Natural killer cell treated with Interleukin-12 subunit alpha and Interleukin-12 subunit beta and Interleukin-15 and Interleukin-18, amount 100 ng/mL, for 72 hours (primary cell): Measurements from ENCODE around the gene SLC6A6. TPM values are rescaled to one million over a fixed set of nuclear protein-coding genes. Genes with fewer than 3 reads are reported as not detected.

Experiments
- ATAC-seq, 2 donors: fragments of 150-1000 bp; cut with Tn5 transposase in 1 of 2; sonication (Bioruptor Pico), chemical (Tn5 transposase) in 1 of 2; 2 replicates each; pipeline ENCODE4 v1.10.0; 2021
- DNase-seq: peaks from one replicate; pipeline ENCODE4 v3.0.0; 2022; ENCODE audit warnings: low spot score
- H3K27ac Mint-ChIP-seq, 2 donors: 1 replicate in 1 of 2; 2 replicates in 1 of 2; pipeline ENCODE4 v1.8.0; 2022; ENCODE audit warnings: mixed read lengths in 2 of 2, mild to moderate bottlenecking in 1 of 2, moderate library complexity in 1 of 2
- H3K27me3 Mint-ChIP-seq, 2 donors: 1 replicate in 1 of 2; 2 replicates in 1 of 2; pipeline ENCODE4 v1.8.0; 2022; ENCODE audit warnings: mixed read lengths in 2 of 2
- H3K36me3 Mint-ChIP-seq: one replicate; pipeline ENCODE4 v1.8.0; 2022; ENCODE audit warnings: mixed read lengths
- H3K4me1 Mint-ChIP-seq, 2 donors: 1 replicate in 1 of 2; 2 replicates in 1 of 2; pipeline ENCODE4 v1.8.0; 2022; ENCODE audit warnings: low read depth in 2 of 2, mixed read lengths in 2 of 2, mild to moderate bottlenecking in 1 of 2
- H3K4me3 Mint-ChIP-seq: one replicate; pipeline ENCODE4 v1.8.0; 2022; ENCODE audit warnings: mixed read lengths
- H3K9me3 Mint-ChIP-seq: 2 replicates; pipeline ENCODE4 v1.8.0; 2022; ENCODE audit warnings: mixed read lengths
- total RNA-seq, 2 donors: library from RNA; stranded (reverse); gene quantifications; one replicate each; pipeline ENCODE4 v1.2.3, GENCODE V29; 2022

SLC6A6 gene
- total RNA-seq, 2 donors from 2014 or later, result 20.4 to 56.7 TPM

DNA sequence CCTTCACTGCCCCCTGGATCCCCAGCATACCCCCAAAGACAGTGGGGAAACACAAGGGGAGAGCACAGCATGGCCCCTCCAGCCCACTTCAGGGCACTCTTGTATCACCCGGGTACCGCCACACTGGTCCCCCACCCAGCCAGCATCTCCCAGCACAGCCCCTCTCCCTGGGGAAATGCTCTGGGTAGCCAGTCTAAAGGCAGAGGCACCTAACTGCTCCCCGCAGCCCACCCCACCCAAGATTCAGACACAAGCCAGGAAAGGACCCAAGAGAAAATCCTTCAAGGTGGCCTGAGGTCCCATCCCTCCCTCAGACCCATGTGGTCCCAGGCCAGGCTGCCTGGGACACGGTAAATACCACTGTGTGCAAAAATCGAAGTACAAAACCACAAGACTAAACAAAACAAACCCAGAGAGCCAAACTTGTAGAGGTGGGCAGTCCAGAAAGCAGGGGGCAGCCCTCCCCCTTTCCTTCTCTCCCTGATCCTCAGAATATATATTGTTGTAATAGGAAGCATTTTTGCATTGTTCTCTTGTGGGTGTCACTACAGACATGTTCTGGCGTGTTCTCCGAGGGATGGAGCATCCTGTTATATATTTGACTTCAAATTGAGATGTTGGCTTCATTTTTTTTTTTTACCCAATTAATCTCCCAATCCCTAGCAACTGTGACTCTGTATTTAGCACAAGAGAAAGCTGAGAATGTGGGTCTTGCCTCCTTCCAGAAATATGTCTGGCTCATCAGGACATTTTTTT is 86.1 kb downstream of the SLC6A6 start:
- H3K4me1 Mint-ChIP-seq, result no peaks in the 10 kb centered on the region
- H3K36me3 Mint-ChIP-seq, result no peaks in the 10 kb centered on the region
- no peak overlapping the region for H3K27ac Mint-ChIP-seq
- H3K4me3 Mint-ChIP-seq, result no peak overlapping the region
- no peaks in the 10 kb centered on the region for H3K27me3 Mint-ChIP-seq
- DNase-seq (peak; percentile 49), ATAC-seq (peak in 1 of 2 donors; percentile 4)
- H3K9me3 Mint-ChIP-seq, result no peaks in the 10 kb centered on the region

DNA sequence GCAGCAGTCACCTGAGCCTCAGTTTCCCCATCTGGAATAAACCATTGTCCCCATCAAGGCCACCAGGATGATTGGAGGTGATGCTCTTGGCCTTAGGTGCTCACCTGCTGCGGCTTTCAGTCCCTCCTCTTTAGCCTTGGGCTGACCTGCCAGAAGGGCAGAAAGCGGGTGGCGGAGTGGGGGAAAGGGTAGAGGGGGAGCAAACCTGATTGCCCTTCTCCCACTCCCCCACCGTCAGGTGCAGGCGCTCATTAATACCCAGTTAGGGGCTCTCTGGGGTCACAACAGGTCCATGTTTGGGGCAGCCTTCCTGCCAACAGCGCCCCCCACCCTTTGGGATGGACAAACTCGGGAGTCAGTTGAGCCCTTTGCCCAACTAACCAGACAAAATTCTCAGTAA is 87.2 kb downstream of the SLC6A6 start:
- ATAC-seq (no peak), DNase-seq (peak; percentile 3)
- no peak overlapping the region for H3K4me3 Mint-ChIP-seq
- H3K9me3 Mint-ChIP-seq, result no peaks in the 10 kb centered on the region
- H3K27ac Mint-ChIP-seq, result no peak overlapping the region
- H3K4me1 Mint-ChIP-seq, result no peaks in the 10 kb centered on the region
- no peaks in the 10 kb centered on the region for H3K36me3 Mint-ChIP-seq
- H3K27me3 Mint-ChIP-seq, result no peaks in the 10 kb centered on the region

DNA sequence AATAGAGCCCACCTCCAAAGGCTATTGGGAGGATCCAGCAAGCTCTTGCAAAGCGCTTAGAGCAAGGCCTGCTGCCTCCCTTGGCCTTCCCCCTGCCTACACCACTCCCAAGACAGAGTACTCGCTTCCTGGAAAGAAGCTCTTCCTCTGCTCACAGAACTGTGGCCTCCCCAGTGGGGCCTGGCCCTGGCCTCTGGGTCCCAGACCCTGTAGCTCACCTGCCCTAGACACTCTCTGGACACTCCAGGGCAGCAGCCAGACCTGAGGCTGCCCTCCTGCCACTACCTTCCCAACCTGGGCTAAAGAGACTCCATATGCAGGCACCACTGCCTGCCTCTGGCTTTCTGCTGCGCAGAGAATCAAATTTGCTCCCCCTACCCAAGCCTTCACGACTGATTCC is 87.8 kb downstream of the SLC6A6 start:
- no peak for ATAC-seq
- Mint-ChIP-seq H3K27me3 (no peaks in the 10 kb centered on the region), H3K27ac (no peak overlapping the region), H3K9me3 (no peaks in the 10 kb centered on the region), H3K4me1 (no peaks in the 10 kb centered on the region), H3K4me3 (no peak overlapping the region), H3K36me3 (no peaks in the 10 kb centered on the region)
- DNase-seq, result peak; percentile 58

DNA sequence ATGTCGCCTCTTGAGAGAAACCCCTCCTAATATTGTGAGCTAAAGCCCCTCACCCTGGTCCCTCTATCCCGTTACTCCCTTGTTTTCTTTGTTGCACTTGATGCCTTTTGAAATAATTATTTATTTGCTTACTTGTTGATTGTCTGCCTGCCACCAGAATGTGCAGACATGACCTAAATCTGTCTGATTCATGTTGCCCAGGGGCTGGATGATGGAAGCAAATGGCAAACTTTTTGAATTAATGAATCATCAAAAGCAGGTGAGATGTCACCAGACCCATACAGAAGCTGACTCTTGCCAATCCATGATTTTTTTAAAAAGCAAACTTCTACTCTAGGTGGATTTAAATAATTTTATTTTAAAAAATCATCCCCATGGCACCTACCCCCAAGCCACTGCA is 88.4 kb downstream of the SLC6A6 start:
- Mint-ChIP-seq H3K27me3 (no peaks in the 10 kb centered on the region), H3K36me3 (no peaks in the 10 kb centered on the region), H3K4me3 (no peak overlapping the region), H3K9me3 (no peaks in the 10 kb centered on the region), H3K27ac (no peak overlapping the region), H3K4me1 (no peaks in the 10 kb centered on the region)
- ATAC-seq (no peak), DNase-seq (peak; percentile 15)

DNA sequence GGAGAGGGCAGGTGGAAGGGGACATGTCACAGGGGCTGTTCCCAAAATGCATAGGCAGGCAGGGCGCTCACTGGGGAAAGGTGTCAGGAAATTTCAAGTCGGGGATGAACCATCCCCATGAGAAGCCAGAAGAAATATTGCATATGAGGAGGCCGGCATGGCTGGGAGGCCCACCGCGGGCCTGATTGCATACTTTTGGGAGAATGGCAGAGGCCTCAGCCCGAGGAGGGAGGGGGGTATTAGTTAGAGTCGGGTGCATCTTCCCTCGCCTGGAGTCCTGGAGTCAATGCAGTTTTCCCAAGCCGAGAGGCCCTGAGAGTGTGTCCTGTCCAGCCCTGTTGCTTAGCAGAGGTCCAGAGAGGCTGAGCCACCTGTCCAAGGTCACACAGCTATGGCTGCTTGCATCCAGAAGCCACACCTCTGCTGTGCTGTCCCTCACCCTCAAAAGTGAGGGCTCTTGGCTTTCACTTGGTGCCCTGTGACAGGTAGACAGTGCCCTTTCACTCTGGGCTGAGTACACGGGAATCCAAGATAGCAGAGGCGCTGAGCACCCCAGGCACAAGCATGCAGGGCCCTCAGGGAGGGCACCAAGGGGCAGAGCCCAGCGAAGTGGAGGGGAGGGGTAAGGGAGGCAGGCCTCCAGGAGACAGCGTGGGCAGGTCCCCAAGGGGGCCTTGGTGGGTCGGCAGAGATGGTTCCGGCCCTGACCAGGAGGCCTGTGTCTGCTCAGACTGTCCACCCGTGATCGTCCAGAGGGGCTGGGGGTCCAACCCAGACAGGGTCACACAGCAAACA is 89.2 kb downstream of the SLC6A6 start:
- H3K4me3 Mint-ChIP-seq, result no peak overlapping the region
- ATAC-seq (peak in 1 of 2 donors; percentile 37), DNase-seq (peak; percentile 54)
- no peaks in the 10 kb centered on the region for H3K36me3 Mint-ChIP-seq
- H3K27me3 Mint-ChIP-seq, result no peaks in the 10 kb centered on the region
- no peaks in the 10 kb centered on the region for H3K4me1 Mint-ChIP-seq
- H3K27ac Mint-ChIP-seq, result no peak overlapping the region
- no peaks in the 10 kb centered on the region for H3K9me3 Mint-ChIP-seq

DNA sequence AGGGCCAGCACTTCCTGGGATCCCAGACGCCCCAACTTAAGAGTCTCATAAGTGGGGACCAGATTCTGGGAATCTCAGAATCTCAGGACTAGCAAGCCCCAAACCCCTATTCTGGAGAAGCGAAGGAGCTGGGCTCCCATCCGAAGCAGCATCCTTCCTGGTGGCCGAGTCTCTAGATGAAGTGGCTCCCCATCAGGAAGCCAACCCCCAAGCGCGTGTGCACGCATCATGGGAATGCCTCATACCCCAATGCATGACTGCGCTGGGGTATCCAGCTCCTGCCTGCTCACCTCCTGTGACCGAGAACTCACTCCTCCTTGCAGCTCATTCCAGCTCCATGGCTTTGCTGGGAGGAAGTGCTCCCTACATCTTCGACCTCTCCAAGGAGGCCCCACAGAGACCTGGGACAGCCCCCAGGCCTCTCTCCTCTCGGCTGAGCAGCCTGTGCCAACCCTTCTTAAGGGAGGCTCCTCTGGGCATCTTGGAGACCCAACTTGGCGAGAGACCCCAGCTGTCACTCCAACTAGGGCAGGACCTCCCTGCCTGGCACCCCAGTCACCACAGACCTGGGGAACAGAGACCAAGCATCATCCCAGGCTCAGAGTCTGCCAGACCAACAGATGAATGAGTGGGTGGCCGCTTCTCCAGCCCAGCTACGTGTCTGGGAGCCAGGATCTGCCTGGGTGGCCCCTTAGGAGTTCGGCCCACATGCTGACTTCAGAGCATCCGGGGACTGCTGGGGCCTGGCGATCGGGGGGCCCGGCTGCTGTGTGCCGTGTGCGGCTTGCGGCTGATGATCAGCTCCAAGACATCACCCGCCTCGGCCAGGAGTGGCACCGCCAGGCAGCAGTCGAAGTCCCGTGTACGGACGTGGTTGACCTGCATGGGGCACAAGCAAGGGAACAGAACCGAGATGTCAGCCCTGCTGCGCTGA is 90.8 kb downstream of the SLC6A6 start:
- no peaks in the 10 kb centered on the region for H3K4me1 Mint-ChIP-seq
- peaks cover 0 to 10% of the 10 kb centered on the region in 2 donors for H3K27me3 Mint-ChIP-seq
- H3K4me3 Mint-ChIP-seq, result no peak overlapping the region
- DNase-seq, result peak; percentile 54
- H3K27ac Mint-ChIP-seq, result no peak overlapping the region
- peak in 1 of 2 donors; percentile 3 for ATAC-seq
- no peaks in the 10 kb centered on the region for H3K36me3 Mint-ChIP-seq
- no peaks in the 10 kb centered on the region for H3K9me3 Mint-ChIP-seq

DNA sequence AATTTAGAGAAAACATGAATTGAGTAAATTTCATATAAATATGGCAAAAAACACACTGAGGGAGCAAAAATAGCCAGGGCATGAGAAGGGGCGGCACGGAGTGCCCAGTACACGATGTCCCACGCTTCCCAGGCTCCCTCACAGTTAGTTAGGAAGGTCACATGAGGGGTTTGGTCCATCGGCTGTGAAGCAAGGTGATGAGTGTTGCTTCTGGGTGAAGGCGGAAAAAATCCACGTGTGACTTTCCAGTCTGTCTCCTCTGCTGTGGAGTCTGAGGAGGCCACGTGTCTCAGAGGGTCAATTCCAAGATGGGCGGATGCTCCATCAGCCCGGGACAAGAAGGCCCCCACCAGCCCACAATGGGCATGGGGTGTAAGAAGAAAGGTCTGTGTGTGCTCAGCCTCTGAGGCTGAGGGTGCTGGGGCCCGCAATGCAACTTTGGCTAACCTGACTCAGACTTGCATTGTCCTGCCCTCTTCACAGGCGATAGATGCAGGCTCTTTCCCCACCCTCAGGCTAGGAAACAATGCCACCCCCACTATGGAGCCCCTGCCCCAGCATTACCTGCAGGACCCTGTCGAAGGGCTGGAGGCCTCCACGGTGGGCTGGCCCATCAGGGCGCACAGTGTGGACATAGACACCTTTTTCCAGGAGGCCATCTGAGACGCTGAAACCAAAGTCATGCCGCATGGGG is 92.0 kb downstream of the SLC6A6 start:
- ATAC-seq, result no peak
- H3K36me3 Mint-ChIP-seq, result no peaks in the 10 kb centered on the region
- no peak overlapping the region for H3K4me3 Mint-ChIP-seq
- no peaks in the 10 kb centered on the region for H3K9me3 Mint-ChIP-seq
- H3K27ac Mint-ChIP-seq, result no peak overlapping the region
- H3K27me3 Mint-ChIP-seq, result peaks cover 0 to 18% of the 10 kb centered on the region in 2 donors
- peak; percentile 10 for DNase-seq
- H3K4me1 Mint-ChIP-seq, result no peaks in the 10 kb centered on the region

DNA sequence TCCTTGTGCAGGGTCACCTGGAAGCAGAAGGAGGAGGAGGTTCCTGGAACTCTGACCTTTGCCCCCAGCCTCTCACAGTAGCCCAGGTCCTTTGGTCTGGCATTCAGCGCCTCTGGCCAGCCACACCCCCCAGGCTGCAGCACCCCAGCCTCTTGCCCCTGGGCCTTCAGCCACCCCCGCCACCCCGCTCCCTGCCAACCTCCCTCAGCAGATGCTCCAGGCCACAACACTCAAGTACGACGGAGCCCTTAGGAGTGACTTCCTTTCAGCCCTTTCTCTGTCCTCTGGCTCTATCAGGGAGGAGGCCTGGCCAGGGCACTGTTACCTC is 92.5 kb downstream of the SLC6A6 start:
- Mint-ChIP-seq H3K4me3 (no peak overlapping the region), H3K9me3 (no peaks in the 10 kb centered on the region), H3K36me3 (no peaks in the 10 kb centered on the region), H3K4me1 (no peaks in the 10 kb centered on the region), H3K27me3 (peaks cover 0 to 19% of the 10 kb centered on the region in 2 donors), H3K27ac (no peak overlapping the region)
- DNase-seq, result peak; percentile 42
- ATAC-seq, result no peak

DNA sequence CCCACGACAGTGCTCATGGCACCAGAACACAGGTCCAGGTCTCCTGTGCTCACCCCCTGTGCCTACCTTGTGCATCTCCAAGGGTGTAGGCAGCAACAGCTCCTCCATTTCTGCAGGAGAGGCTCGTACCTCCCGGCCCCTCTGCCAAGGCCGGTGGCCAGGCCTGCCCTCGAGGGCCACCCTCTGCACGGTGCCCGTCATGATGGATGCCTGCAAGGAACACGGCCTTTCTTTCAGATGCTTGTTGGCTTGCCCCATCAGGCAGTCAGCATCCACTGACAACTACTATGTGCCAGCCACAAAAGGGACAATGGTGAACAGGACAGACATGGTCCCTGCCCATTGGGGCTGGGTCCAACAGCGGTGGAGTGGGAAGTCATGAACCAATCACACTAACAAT is 93.9 kb downstream of the SLC6A6 start:
- Mint-ChIP-seq H3K27me3 (peaks cover 5 to 24% of the 10 kb centered on the region in 2 donors), H3K27ac (no peak overlapping the region), H3K9me3 (no peaks in the 10 kb centered on the region), H3K4me3 (no peak overlapping the region), H3K4me1 (no peaks in the 10 kb centered on the region), H3K36me3 (peaks cover 5% of the 10 kb centered on the region)
- ATAC-seq, result no peak
- DNase-seq, result peak; percentile 53

DNA sequence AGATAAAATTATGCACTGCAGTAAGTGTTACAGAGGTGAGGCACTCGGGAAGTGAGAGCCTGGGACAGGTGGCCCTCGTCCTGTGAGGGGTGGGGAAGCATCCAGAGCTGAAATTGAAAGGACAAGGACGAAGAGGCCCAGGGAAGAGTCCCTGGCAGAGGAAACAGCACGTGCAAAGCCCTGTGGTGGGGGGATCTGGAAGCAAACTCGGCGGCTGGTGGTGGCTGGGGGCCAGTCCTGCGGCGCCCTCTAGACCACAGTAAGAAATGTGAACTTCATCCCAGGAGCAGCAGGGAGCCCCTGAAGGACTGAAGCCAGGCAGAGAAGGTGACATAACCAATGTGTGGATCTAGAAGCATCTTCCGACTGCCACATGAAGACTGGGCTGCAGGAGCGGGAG is 94.9 kb downstream of the SLC6A6 start:
- Mint-ChIP-seq H3K36me3 (peaks cover 6% of the 10 kb centered on the region), H3K9me3 (no peaks in the 10 kb centered on the region), H3K4me1 (no peaks in the 10 kb centered on the region), H3K27me3 (peaks cover 5 to 24% of the 10 kb centered on the region in 2 donors), H3K4me3 (no peak overlapping the region), H3K27ac (peak overlapping the region in 1 of 2 donors; percentile 12)
- DNase-seq, result peak; percentile 23
- no peak for ATAC-seq

DNA sequence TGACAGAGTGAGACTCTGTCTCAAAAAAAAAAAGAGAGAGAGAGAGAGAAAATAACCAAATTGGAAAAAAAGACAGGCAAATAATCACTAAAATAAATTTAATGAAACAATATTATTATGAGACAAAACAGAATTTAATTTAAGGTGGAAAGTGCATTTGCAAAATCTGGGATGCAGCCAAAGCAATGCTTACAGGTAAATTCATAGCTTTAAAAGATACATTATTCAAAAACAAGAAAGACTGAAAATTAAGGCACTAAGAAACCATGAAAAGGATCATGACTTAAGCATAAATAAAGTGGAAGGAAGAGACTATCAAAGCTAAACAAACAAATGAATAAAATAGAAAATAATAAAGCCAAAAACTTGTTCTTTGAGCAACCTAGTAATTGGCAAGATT is 100.1 kb downstream of the SLC6A6 start:
- ATAC-seq (no peak), DNase-seq (no peak)
- Mint-ChIP-seq H3K4me1 (no peaks in the 10 kb centered on the region), H3K9me3 (peaks cover 4% of the 10 kb centered on the region), H3K27me3 (peaks cover 5 to 21% of the 10 kb centered on the region in 2 donors), H3K4me3 (no peak overlapping the region), H3K27ac (no peak overlapping the region), H3K36me3 (peaks cover 10% of the 10 kb centered on the region)

DNA sequence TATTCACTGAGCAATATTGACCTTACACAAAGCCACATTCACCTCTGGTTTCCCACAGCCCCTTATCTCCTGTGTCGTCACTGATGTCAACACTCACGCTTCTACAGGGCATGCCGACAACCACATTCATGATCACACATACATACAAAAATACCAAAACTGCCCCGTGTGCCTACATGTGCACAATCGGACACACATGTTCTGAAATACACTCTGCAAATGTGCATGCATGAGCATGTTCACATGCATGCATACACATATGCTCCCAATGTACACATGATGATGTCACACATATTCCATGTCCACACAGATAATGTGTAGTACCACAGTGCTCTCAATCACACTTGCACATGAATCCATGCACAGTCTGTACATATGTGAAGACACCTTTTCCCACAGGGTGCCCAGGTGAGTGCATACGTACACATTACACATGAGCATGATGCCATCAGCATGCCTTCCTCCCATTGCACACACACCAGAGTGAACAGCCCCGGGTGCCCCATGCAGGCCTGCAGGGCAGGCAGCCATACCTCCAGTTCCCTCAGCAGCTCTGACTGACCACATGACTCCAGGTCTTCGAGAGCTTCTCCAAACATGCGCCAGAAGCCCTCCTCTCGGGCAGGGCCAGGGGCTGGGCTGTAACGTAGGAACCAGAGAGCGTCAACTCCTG is 100.8 kb downstream of the SLC6A6 start:
- peaks cover 10% of the 10 kb centered on the region for H3K36me3 Mint-ChIP-seq
- DNase-seq (no peak), ATAC-seq (no peak)
- H3K9me3 Mint-ChIP-seq, result peaks cover 4% of the 10 kb centered on the region
- no peak overlapping the region for H3K27ac Mint-ChIP-seq
- peaks cover 0 to 2% of the 10 kb centered on the region in 2 donors for H3K4me1 Mint-ChIP-seq
- peaks cover 5 to 14% of the 10 kb centered on the region in 2 donors for H3K27me3 Mint-ChIP-seq
- H3K4me3 Mint-ChIP-seq, result no peak overlapping the region

DNA sequence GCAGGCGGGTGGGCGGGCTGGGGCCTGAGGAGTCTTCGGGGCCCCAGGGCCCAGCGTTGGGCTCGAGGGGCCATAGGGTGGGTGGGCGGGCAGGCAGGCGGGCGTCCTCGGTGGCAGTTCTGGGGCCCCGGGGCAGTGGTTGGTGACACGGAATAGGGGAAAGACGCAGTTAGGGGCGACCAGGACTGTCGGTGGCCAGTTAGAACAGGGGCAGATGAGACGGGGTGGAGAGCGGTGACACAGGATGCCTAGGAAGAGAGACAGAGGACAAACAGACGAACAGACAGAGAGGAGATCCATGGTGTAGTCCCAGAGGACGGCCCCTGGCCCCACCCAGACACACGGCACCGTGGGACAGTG is 101.3 kb downstream of the SLC6A6 start:
- Mint-ChIP-seq H3K4me3 (no peak overlapping the region), H3K27ac (no peak overlapping the region), H3K36me3 (peaks cover 10% of the 10 kb centered on the region)

More for the DNA sequence above, 101.3 kb downstream of the SLC6A6 start:
- ATAC-seq (no peak), DNase-seq (no peak)
- peaks cover 5 to 11% of the 10 kb centered on the region in 2 donors for H3K27me3 Mint-ChIP-seq
- H3K9me3 Mint-ChIP-seq, result peaks cover 4% of the 10 kb centered on the region
- H3K4me1 Mint-ChIP-seq, result peaks cover 0 to 5% of the 10 kb centered on the region in 2 donors
